ENCODE data around the gene ISOC1. TPM values are rescaled to one million over a fixed set of nuclear protein-coding genes. Genes with fewer than 3 reads are reported as not detected.

ISOC1 gene
- total RNA-seq, 2 donors from 2014 or later = 10.9 to 12.0 TPM

GRCh38 chr5:129110742-129111141, 16.2 kb downstream of the ISOC1 start:
- Histone ChIP-seq H3K4me1 (ENCODE audit: control insufficient read depth in 1 of 2, low read depth in 2 of 2) (no peaks in the 10 kb centered on the region), H3K9me3 (no peaks in the 10 kb centered on the region), H3K27me3 (replicated peaks; ENCODE audit: insufficient read depth) (no peaks in the 10 kb centered on the region), H3K36me3 (peaks cover 4% of the 10 kb centered on the region), H3K27ac (no peak overlapping the region), H3K4me3 (no peak overlapping the region)
- DNase-seq (ENCODE audit: low spot score) = no peak
- no peak for ATAC-seq (ENCODE audit: insufficient number of reproducible peaks, low FRiP score, low read depth)
- no peak for TF ChIP-seq CTCF (IDR thresholded peaks at IDR 0.05)

- ATAC-seq (ENCODE audit: insufficient number of reproducible peaks, low FRiP score, low read depth) (no peak), DNase-seq (ENCODE audit: low spot score) (no peak)
- Histone ChIP-seq H3K4me1 (ENCODE audit: control insufficient read depth in 1 of 2, low read depth in 2 of 2) (no peaks in the 10 kb centered on the region), H3K27ac (no peak overlapping the region), H3K36me3 (peaks cover 4% of the 10 kb centered on the region), H3K9me3 (no peaks in the 10 kb centered on the region), H3K4me3 (no peak overlapping the region), H3K27me3 (replicated peaks; ENCODE audit: insufficient read depth) (no peaks in the 10 kb centered on the region)
- TF ChIP-seq CTCF (IDR thresholded peaks at IDR 0.05) = no peak
These were observed 16.8 kb downstream of the ISOC1 start for GRCh38 chr5:129111351-129111750.

- ATAC-seq (ENCODE audit: insufficient number of reproducible peaks, low FRiP score, low read depth) (no peak), DNase-seq (ENCODE audit: low spot score) (no peak)
- Histone ChIP-seq H3K27ac (no peak overlapping the region), H3K4me3 (no peak overlapping the region), H3K9me3 (no peaks in the 10 kb centered on the region), H3K36me3 (peaks cover 4% of the 10 kb centered on the region), H3K4me1 (ENCODE audit: control insufficient read depth in 1 of 2, low read depth in 2 of 2) (no peaks in the 10 kb centered on the region), H3K27me3 (replicated peaks; ENCODE audit: insufficient read depth) (no peaks in the 10 kb centered on the region)
- TF ChIP-seq CTCF (IDR thresholded peaks at IDR 0.05) = no peak
These were observed 17.7 kb downstream of the ISOC1 start for GRCh38 chr5:129112295-129112694.

GRCh38 chr5:129113867-129114266, 19.3 kb downstream of the ISOC1 start:
- no peaks in the 10 kb centered on the region for H3K9me3 ChIP-seq
- H3K27ac ChIP-seq = no peak overlapping the region
- no peaks in the 10 kb centered on the region for H3K36me3 ChIP-seq
- no peaks in the 10 kb centered on the region for H3K27me3 ChIP-seq (replicated peaks; ENCODE audit: insufficient read depth)
- no peak for DNase-seq (ENCODE audit: low spot score)
- H3K4me1 ChIP-seq (ENCODE audit: control insufficient read depth in 1 of 2, low read depth in 2 of 2) = no peaks in the 10 kb centered on the region
- H3K4me3 ChIP-seq = no peak overlapping the region
- TF ChIP-seq CTCF (IDR thresholded peaks at IDR 0.05) = no peak
- ATAC-seq (ENCODE audit: insufficient number of reproducible peaks, low FRiP score, low read depth) = no peak

- no peaks in the 10 kb centered on the region for H3K9me3 ChIP-seq
- no peak for ATAC-seq (ENCODE audit: insufficient number of reproducible peaks, low FRiP score, low read depth)
- H3K4me3 ChIP-seq = no peak overlapping the region
- no peak for DNase-seq (ENCODE audit: low spot score)
- no peaks in the 10 kb centered on the region for H3K4me1 ChIP-seq (ENCODE audit: control insufficient read depth in 1 of 2, low read depth in 2 of 2)
- TF ChIP-seq CTCF (IDR thresholded peaks at IDR 0.05) = no peak
- H3K27me3 ChIP-seq (replicated peaks; ENCODE audit: insufficient read depth) = no peaks in the 10 kb centered on the region
- no peaks in the 10 kb centered on the region for H3K36me3 ChIP-seq
- no peak overlapping the region for H3K27ac ChIP-seq
These were observed 20.1 kb downstream of the ISOC1 start for GRCh38 chr5:129114539-129115193.

All from thoracic aorta (tissue), 2 donors.